ENCODE measurements around the gene HS3ST2.
"Not testable (repeated sequence)": the region's sequence is repeated elsewhere in the genome, so short reads cannot be mapped to it uniquely, and the experiment has no call there.

HS3ST2 gene

GRCh38 chr16:22814711-22815105, 746 bp downstream of the HS3ST2 start:
- no peak for DNase-seq

- DNase-seq, result no peak
Measured at GRCh38 chr16:22815863-22816262, 1.9 kb downstream of the HS3ST2 start.

GRCh38 chr16:22816475-22816874, 2.5 kb downstream of the HS3ST2 start:
- DNase-seq, result no peak

GRCh38 chr16:22818736-22819135, 4.8 kb downstream of the HS3ST2 start:
- DNase-seq, result not testable (repeated sequence)

GRCh38 chr16:22838681-22839080, 24.7 kb downstream of the HS3ST2 start:
- DNase-seq, result no peak

- DNase-seq, result not testable (repeated sequence)
Measured at GRCh38 chr16:22842031-22842430, 28.1 kb downstream of the HS3ST2 start.

- DNase-seq, result no peak
Measured at GRCh38 chr16:22843122-22843521, 29.2 kb downstream of the HS3ST2 start.

- DNase-seq, result no peak
Measured at GRCh38 chr16:22843856-22844255, 29.9 kb downstream of the HS3ST2 start.

- DNase-seq, result no peak
Measured at GRCh38 chr16:22844416-22844815, 30.5 kb downstream of the HS3ST2 start.

GRCh38 chr16:22847100-22847499, 33.1 kb downstream of the HS3ST2 start:
- DNase-seq, result no peak

- no peak for DNase-seq
Measured at GRCh38 chr16:22847690-22848089, 33.7 kb downstream of the HS3ST2 start.

- DNase-seq, result no peak
Measured at GRCh38 chr16:22848451-22848850, 34.5 kb downstream of the HS3ST2 start.

GRCh38 chr16:22849517-22849916, 35.6 kb downstream of the HS3ST2 start:
- no peak for DNase-seq

GRCh38 chr16:22855231-22855630, 41.3 kb downstream of the HS3ST2 start:
- no peak for DNase-seq

- DNase-seq, result no peak
Measured at GRCh38 chr16:22857296-22858025, 43.5 kb downstream of the HS3ST2 start.

- no peak for DNase-seq
Measured at GRCh38 chr16:22859925-22860324, 46.0 kb downstream of the HS3ST2 start.

GRCh38 chr16:22861580-22861979, 47.6 kb downstream of the HS3ST2 start:
- DNase-seq, result no peak

- no peak for DNase-seq
Measured at GRCh38 chr16:22862046-22862445, 48.1 kb downstream of the HS3ST2 start.

GRCh38 chr16:22864375-22864774, 50.4 kb downstream of the HS3ST2 start:
- DNase-seq, result no peak

- no peak for DNase-seq
Measured at GRCh38 chr16:22868593-22869224, 54.7 kb downstream of the HS3ST2 start.

GRCh38 chr16:22871861-22872260, 57.9 kb downstream of the HS3ST2 start:
- DNase-seq, result no peak

- DNase-seq, result no peak
Measured at GRCh38 chr16:22874394-22874793, 60.4 kb downstream of the HS3ST2 start.

GRCh38 chr16:22878955-22879354, 65.0 kb downstream of the HS3ST2 start:
- no peak for DNase-seq

GRCh38 chr16:22879466-22879865, 65.5 kb downstream of the HS3ST2 start:
- no peak for DNase-seq

GRCh38 chr16:22882981-22883380, 69.0 kb downstream of the HS3ST2 start:
- no peak for DNase-seq

All from NCI-H2171 (cell line).